ENCODE results near the gene EDAR. TPM values are rescaled to one million over a fixed set of nuclear protein-coding genes. Genes with fewer than 3 reads are reported as not detected.

The EDAR gene
- total and polyA plus RNA-seq, 2 of the 8 experiments (the other 6 are each of a cell fraction or from before 2014, with no cell fraction given), result not detected

DNA sequence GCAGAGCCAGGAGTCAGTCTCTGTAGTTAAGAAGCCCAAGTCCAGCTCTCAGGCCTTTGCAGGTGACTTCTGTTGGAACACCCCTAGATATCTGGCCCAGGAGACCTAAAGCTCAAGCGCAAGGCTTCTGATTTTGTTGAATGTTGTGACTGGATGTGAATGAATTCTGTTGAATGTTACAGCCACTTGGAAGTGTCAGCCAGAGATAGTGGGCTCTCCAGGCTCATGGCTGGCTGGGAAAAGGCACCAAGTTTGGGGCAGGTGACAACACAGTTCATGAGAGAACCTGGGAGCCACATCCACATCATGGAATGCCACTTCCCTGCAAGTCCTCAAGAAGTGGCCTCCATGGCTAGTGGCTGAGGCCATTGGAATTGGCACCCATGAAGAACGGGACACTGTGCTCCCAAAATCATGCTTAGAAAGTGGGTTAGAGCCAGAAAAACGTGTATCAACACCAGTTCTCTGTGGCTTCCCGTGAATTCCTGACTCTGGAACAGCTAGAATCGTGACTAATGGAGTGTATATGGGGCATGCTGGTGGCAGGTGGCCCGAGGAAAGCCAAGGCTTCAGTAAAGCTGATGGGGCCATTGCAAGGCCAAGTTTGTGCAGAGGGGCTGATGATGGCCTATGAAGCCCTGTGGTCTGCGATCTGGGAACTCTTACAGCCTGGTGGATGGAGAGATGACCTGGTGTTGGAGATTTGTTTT lies 30.2 kb downstream of the EDAR start:
- ChIA-PET POLR2A (ENCODE audit: partially characterized antibody) (no interaction called here), CTCF (ENCODE audit: partially characterized antibody) (interaction anchor here (0.6 to 3.2 kb wide), 12 partner anchors 8 to 574 kb away, joined by 3 to 34 read pairs (median 5); no protein-coding TSS in a partner anchor)
- Histone ChIP-seq H2BK20ac (ENCODE audit: low read length) (no peak overlapping the region), H3K27ac (ENCODE audit: low read depth, low read length) (no peak overlapping the region), H3K18ac (ENCODE audit: extremely low read depth, low read length) (no peak overlapping the region), H2BK120ac (replicated peaks; ENCODE audit: low read depth, low read length) (no peak overlapping the region), H3K4me1 (replicated peaks in 1 of 4; ENCODE audit: control insufficient read depth in 3 of 4, insufficient read depth in 4 of 4, low read length in 3 of 4) (peaks cover 0 to 10% (median under 1%) of the 10 kb centered on the region in 4 experiments; a peak in 3 of 7 replicates), H3K23me2 (ENCODE audit: low read depth, low read length) (no peaks in the 10 kb centered on the region), H2BK15ac (ENCODE audit: low read length) (no peak overlapping the region), H3K79me1 (ENCODE audit: low read depth, low read length) (no peaks in the 10 kb centered on the region), H2BK5ac (ENCODE audit: low read depth, low read length) (no peak overlapping the region; the same call in 1 of the 2 replicates), H4K8ac (ENCODE audit: extremely low read depth, insufficient read depth, low read length) (no peak overlapping the region; the same call in 1 of the 2 replicates), H4K5ac (ENCODE audit: insufficient read length, low read depth, low read length) (no peak overlapping the region), H3K79me2 (ENCODE audit: control insufficient read depth in 1 of 2, insufficient read depth in 2 of 2, low read length in 2 of 2) (no peaks in the 10 kb centered on the region), H3K9me3 (ENCODE audit: insufficient read depth in 2 of 2, low read depth in 1 of 2, low read length in 1 of 2) (no peaks in the 10 kb centered on the region), H2BK12ac (ENCODE audit: low read depth, low read length) (no peak overlapping the region), H3K36me3 (ENCODE audit: control insufficient read depth in 2 of 4, insufficient read depth in 4 of 4, low read length in 3 of 4) (no peaks in the 10 kb centered on the region), H3K9ac (replicated peaks in 1 of 4; ENCODE audit: extremely low read depth in 1 of 4, low read depth in 3 of 4, low read length in 3 of 4) (no peak overlapping the region), H2AK5ac (ENCODE audit: low read depth, low read length) (no peak overlapping the region), H3K4ac (replicated peaks; ENCODE audit: insufficient read length, low read depth, low read length) (peak overlapping the region; percentile 48), H3K56ac (replicated peaks; ENCODE audit: insufficient read length, low read depth, low read length) (no peak overlapping the region), H3K4me3 (ENCODE audit: extremely low read depth in 1 of 4, insufficient read depth in 2 of 4, low read depth in 3 of 4, low read length in 4 of 4) (no peak overlapping the region), H4K91ac (replicated peaks; ENCODE audit: insufficient read length, low read length) (no peak overlapping the region), H4K20me1 (replicated peaks in 1 of 2; ENCODE audit: control insufficient read depth in 1 of 2, insufficient read depth in 2 of 2, low read length in 2 of 2) (no peaks in the 10 kb centered on the region), H3K4me2 (ENCODE audit: insufficient read depth in 1 of 2, low read depth in 2 of 2, low read length in 2 of 2) (no peak overlapping the region), H3K14ac (ENCODE audit: insufficient read length) (no peak overlapping the region), H2AFZ (ENCODE audit: low read length) (no peak overlapping the region), H3K27me3 (replicated peaks in 1 of 4; ENCODE audit: control insufficient read depth in 3 of 4, extremely low read depth in 1 of 4, insufficient read depth in 3 of 4, low read length in 3 of 4) (no peaks in the 10 kb centered on the region), H3K23ac (ENCODE audit: insufficient read length) (no peak overlapping the region)
- TF ChIP-seq, protein P1, sequence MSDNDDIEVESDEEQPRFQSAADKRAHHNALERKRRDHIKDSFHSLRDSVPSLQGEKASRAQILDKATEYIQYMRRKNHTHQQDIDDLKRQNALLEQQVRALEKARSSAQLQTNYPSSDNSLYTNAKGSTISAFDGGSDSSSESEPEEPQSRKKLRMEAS (IDR thresholded peaks at IDR 0.05), result no peak
- no peak for TF ChIP-seq CTBP2 (IDR thresholded peaks at IDR 0.05; ENCODE audit: borderline replicate concordance, insufficient read depth, insufficient read length, low read length)
- TF ChIP-seq SRF (IDR thresholded peaks at IDR 0.05; ENCODE audit: low read depth, low read length), result no peak
- no peak for TF ChIP-seq POLR2A (IDR thresholded peaks at IDR 0.05; ENCODE audit: control extremely low read depth in 1 of 2, low read depth in 2 of 2, low read length in 2 of 2)
- FAIRE-seq, result no peak
- WGBS, 2 experiments (ENCODE audit: extremely low coverage in 1 of 2, insufficient coverage in 1 of 2, insufficient read length in 1 of 2, insufficient replicate concordance in 2 of 2, low coverage in 1 of 2, low lambda C conversion rate in 2 of 2, missing lambda C conversion rate in 1 of 2), result 88% methylated on average over 7 of the region's 7 CpGs; no CpG with 5 or more reads in 1 of the 2 experiments
- DNase-seq (ENCODE audit: low read depth in 1 of 2, low spot score in 2 of 2), result no peak

Measured in H1 (cell line).